Neural cell (in vitro differentiated cells): ENCODE results near the gene KCNJ3. TPM values are rescaled to one million over a fixed set of nuclear protein-coding genes. Genes with fewer than 3 reads are reported as not detected.

Source experiments
- H2AFZ ChIP-seq: fragments of 200-600, 300-800 bp; sonication (generic), shearing (Covaris generic); 2 replicates; pipeline ENCODE4 v1.6.0; 2014; ENCODE audit warnings: low read depth, mild to moderate bottlenecking, antibody characterized with exemption, low read length, moderate library complexity
- H3F3A ChIP-seq: fragments of 200-600 bp; shearing (Covaris generic); 2 replicates; pipeline ENCODE4 v1.6.1; 2016; ENCODE audit warnings: mild to moderate bottlenecking, moderate library complexity, mixed read lengths, antibody characterized with exemption, low read length; ENCODE audit not compliant: insufficient read depth, poor library complexity, severe bottlenecking
- H3K27ac ChIP-seq: fragments of 200-600, 300-800 bp; sonication (generic), shearing (Covaris generic); 2 replicates; pipeline ENCODE4 v1.5.1; 2014; ENCODE audit warnings: mild to moderate bottlenecking, low read length, moderate library complexity
- H3K27me3 ChIP-seq: fragments of 300-800, 200-600 bp; sonication (generic), shearing (Covaris generic); 2 replicates; pipeline ENCODE4 v1.6.0; 2014; ENCODE audit warnings: mild to moderate bottlenecking, low read depth, low read length, moderate library complexity; ENCODE audit not compliant: insufficient read depth
- H3K36me3 ChIP-seq: fragments of 300-800, 200-600 bp; sonication (generic), shearing (Covaris generic); 2 replicates; pipeline ENCODE4 v1.5.1; 2014; ENCODE audit warnings: mild to moderate bottlenecking, antibody characterized with exemption, low read length, moderate library complexity; ENCODE audit not compliant: insufficient read depth
- H3K4me2 ChIP-seq: fragments of 300-800, 200-600 bp; sonication (generic), shearing (Covaris generic); 2 replicates; pipeline ENCODE4 v1.6.0; 2014; ENCODE audit warnings: mild to moderate bottlenecking, low read length
- H3K4me3 ChIP-seq: fragments of 300-800, 200-600 bp; sonication (generic), shearing (Covaris generic); 2 replicates; pipeline ENCODE4 v1.5.1; 2014; ENCODE audit warnings: mild to moderate bottlenecking, low read length, moderate library complexity
- H3K79me2 ChIP-seq: fragments of 200-600 bp; shearing (Covaris generic); replicated peaks from 2 replicates; pipeline ENCODE4 v1.6.0; 2014; ENCODE audit warnings: mild to moderate bottlenecking, low read length, moderate library complexity; ENCODE audit not compliant: insufficient read depth
- H3K9ac ChIP-seq: fragments of 300-800, 200-600 bp; sonication (generic), shearing (Covaris generic); 2 replicates; pipeline ENCODE4 v1.6.1; 2016; ENCODE audit warnings: mild to moderate bottlenecking, low read length, mixed read lengths
- H3K9me2 ChIP-seq: fragments of 200-600 bp; shearing (Covaris generic); 2 replicates; pipeline ENCODE4 v1.6.1; 2016; ENCODE audit warnings: mild to moderate bottlenecking, low read length, mixed read lengths; ENCODE audit not compliant: insufficient read depth
- H3K9me3 ChIP-seq: fragments of 200-600, 300-800 bp; sonication (generic), shearing (Covaris generic); 2 replicates; pipeline ENCODE4 v1.6.1; 2016; ENCODE audit warnings: mild to moderate bottlenecking, mixed run types, low read length, moderate library complexity, mixed read lengths
- H4K20me1 ChIP-seq: fragments of 200-600 bp; shearing (Covaris generic); 2 replicates; pipeline ENCODE4 v1.6.1; 2016; ENCODE audit warnings: mild to moderate bottlenecking, mixed run types; ENCODE audit not compliant: insufficient read depth
- CTCF ChIP-seq: fragments of 450-650 bp; IDR thresholded peaks from 2 replicates; pipeline ENCODE4 v1.5.1; 2014; ENCODE audit warnings: antibody characterized with exemption, mild to moderate bottlenecking, moderate library complexity; ENCODE audit not compliant: poor library complexity, severe bottlenecking
- EP300 ChIP-seq: fragments of 450-650 bp; conservative IDR thresholded peaks from 2 replicates; pipeline ENCODE4 v1.6.1; 2014; ENCODE audit warnings: antibody characterized with exemption, mild to moderate bottlenecking, moderate library complexity; ENCODE audit not compliant: poor library complexity, severe bottlenecking
- EZH2 ChIP-seq: fragments of 200-600, 300-800 bp; shearing (Covaris generic), sonication (generic); IDR thresholded peaks from 2 replicates; pipeline ENCODE4 v1.6.1; 2014; ENCODE audit warnings: antibody characterized with exemption, low read length, borderline replicate concordance, mild to moderate bottlenecking; ENCODE audit not compliant: insufficient read depth, poor library complexity, severe bottlenecking
- MXI1 ChIP-seq: fragments of 450-650 bp; conservative IDR thresholded peaks from 2 replicates; pipeline ENCODE4 v1.6.1; 2014; ENCODE audit warnings: antibody characterized with exemption, mild to moderate bottlenecking; ENCODE audit not compliant: poor library complexity, severe bottlenecking
- POLR2AphosphoS5 ChIP-seq: IDR thresholded peaks from 2 replicates; pipeline ENCODE4 v1.6.1; 2012
- RAD21 ChIP-seq: fragments of 450-650 bp; conservative IDR thresholded peaks from 2 replicates; pipeline ENCODE4 v1.6.1; 2014; ENCODE audit warnings: antibody characterized with exemption, mild to moderate bottlenecking, moderate library complexity
- REST ChIP-seq: IDR thresholded peaks from 2 replicates; pipeline ENCODE4 v1.6.1; 2012; ENCODE audit warnings: borderline replicate concordance
- SMC3 ChIP-seq: fragments of 450-650 bp; conservative IDR thresholded peaks from 2 replicates; pipeline ENCODE4 v1.6.1; 2014; ENCODE audit warnings: antibody characterized with exemption, mild to moderate bottlenecking, moderate library complexity; ENCODE audit not compliant: poor library complexity
- TAF1 ChIP-seq: IDR thresholded peaks from 2 replicates; pipeline ENCODE4 v1.6.1; 2012; ENCODE audit warnings: low read depth
- polyA plus RNA-seq: library from polyadenylated mRNA; depleted of rRNA; stranded (reverse); fragments of >200 nt; gene quantifications from 2 replicates; pipeline ENCODE4 v1.2.3, GENCODE V29; 2014

Gene KCNJ3
- polyA plus RNA-seq, 1 donor from 2014 or later: 0.68 TPM

GRCh38 chr2:154693741-154694340 lies 4.7 kb upstream of the KCNJ3 start:
- Histone ChIP-seq H3K9me3 (no peaks in the 10 kb centered on the region), H3K9me2 (no peaks in the 10 kb centered on the region), H3K79me2 (no peaks in the 10 kb centered on the region), H3K4me2 (no peak overlapping the region), H3K36me3 (no peaks in the 10 kb centered on the region), H4K20me1 (no peaks in the 10 kb centered on the region), H3K27me3 (peaks cover 22% of the 10 kb centered on the region), H3K4me3 (no peak overlapping the region), H3K9ac (no peak overlapping the region), H3K27ac (no peak overlapping the region), H2AFZ (no peak overlapping the region), H3F3A (no peaks in the 10 kb centered on the region)
- TF ChIP-seq REST: no peak
- TF ChIP-seq EZH2: no peak
- TF ChIP-seq SMC3: no peak
- TF ChIP-seq POLR2AphosphoS5: no peak
- TF ChIP-seq TAF1: no peak
- no peak for TF ChIP-seq RAD21
- TF ChIP-seq MXI1: no peak
- TF ChIP-seq EP300: no peak
- no peak for TF ChIP-seq CTCF

GRCh38 chr2:154694881-154695280 lies 3.6 kb upstream of the KCNJ3 start:
- Histone ChIP-seq H3K9me3 (no peaks in the 10 kb centered on the region), H3F3A (no peaks in the 10 kb centered on the region), H3K9ac (no peak overlapping the region), H3K27me3 (peaks cover 24% of the 10 kb centered on the region), H3K36me3 (no peaks in the 10 kb centered on the region), H4K20me1 (no peaks in the 10 kb centered on the region), H3K4me2 (no peak overlapping the region), H3K79me2 (no peaks in the 10 kb centered on the region), H2AFZ (no peak overlapping the region), H3K9me2 (no peaks in the 10 kb centered on the region), H3K27ac (no peak overlapping the region), H3K4me3 (no peak overlapping the region)
- TF ChIP-seq TAF1: no peak
- TF ChIP-seq SMC3: no peak
- TF ChIP-seq REST: no peak
- no peak for TF ChIP-seq RAD21
- no peak for TF ChIP-seq CTCF
- no peak for TF ChIP-seq EP300
- TF ChIP-seq MXI1: no peak
- no peak for TF ChIP-seq POLR2AphosphoS5
- TF ChIP-seq EZH2: no peak
